Body of pancreas (tissue), 4 donors: ENCODE results near the gene TUBA3C.

Source experiments
- POLR2A ChIP-seq, 3 donors: fragments of 450-650 bp; IDR thresholded peaks; one replicate each; pipeline ENCODE4 v1.6.1; 2016; ENCODE audit warnings: antibody characterized with exemption in 3 of 3, mild to moderate bottlenecking in 2 of 3
- TF ChIP-seq, protein P1 (sequence below), 7 experiments: fragments of 450-650 bp in 4 of 7; fragments of 200-600 bp in 3 of 7; sonication (generic) in 3 of 7; IDR thresholded peaks; one replicate each; pipeline ENCODE4 v1.5.1; 2016 to 2019; ENCODE audit warnings: antibody characterized with exemption in 7 of 7

DNA sequence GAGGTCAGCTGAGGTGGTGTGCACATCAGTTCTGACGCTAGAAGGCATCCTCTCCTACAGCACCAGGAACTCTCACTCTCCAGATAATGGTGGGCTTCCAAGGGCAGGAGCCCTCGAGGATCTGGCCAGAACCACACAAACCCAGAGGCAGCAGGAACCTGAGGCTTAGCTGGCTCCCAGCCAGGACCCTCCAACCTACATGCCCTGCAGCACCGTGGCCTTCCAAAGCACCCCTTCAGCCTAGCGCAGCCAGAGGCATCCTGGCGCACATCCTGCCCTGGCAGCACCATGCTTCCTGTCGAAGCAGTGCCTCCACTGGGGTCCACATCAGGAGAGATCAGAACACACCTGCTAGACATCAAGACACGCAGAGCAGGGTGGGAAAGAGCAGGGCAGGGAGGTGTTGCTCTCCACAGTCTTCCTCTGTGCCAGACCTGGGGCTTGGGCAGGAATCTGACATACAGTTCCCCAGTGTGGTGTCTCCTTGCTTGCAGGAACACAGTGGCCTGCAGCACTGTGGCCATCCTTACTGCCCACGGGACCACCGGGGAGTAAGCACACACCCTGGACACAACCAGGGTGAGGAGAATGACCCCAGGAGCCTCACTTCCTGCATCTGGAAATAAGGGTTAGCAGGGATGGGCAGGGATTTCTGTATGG, 21.7 kb downstream of the TUBA3C start:
- TF ChIP-seq, protein P1, sequence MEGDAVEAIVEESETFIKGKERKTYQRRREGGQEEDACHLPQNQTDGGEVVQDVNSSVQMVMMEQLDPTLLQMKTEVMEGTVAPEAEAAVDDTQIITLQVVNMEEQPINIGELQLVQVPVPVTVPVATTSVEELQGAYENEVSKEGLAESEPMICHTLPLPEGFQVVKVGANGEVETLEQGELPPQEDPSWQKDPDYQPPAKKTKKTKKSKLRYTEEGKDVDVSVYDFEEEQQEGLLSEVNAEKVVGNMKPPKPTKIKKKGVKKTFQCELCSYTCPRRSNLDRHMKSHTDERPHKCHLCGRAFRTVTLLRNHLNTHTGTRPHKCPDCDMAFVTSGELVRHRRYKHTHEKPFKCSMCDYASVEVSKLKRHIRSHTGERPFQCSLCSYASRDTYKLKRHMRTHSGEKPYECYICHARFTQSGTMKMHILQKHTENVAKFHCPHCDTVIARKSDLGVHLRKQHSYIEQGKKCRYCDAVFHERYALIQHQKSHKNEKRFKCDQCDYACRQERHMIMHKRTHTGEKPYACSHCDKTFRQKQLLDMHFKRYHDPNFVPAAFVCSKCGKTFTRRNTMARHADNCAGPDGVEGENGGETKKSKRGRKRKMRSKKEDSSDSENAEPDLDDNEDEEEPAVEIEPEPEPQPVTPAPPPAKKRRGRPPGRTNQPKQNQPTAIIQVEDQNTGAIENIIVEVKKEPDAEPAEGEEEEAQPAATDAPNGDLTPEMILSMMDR (IDR thresholded peaks at IDR 0.05) = no peak
- no peak for TF ChIP-seq POLR2A (IDR thresholded peaks at IDR 0.05)
